NT2/D1 (cell line): ENCODE measurements around the gene MAPK10.
A peak's percentile ranks its signal among the peaks of the same experiment; 100 is the strongest.
"Not testable (repeated sequence)": the region's sequence is repeated elsewhere in the genome, so short reads cannot be mapped to it uniquely, and the experiment has no call there.

Experiments used
- DNase-seq: peaks from one replicate; pipeline ENCODE4 v3.0.0-alpha.2; 2011; ENCODE audit warnings: low read depth, low spot score
- H3K27me3 ChIP-seq: 2 replicates; pipeline ENCODE4 v1.6.0; 2011; ENCODE audit warnings: mild to moderate bottlenecking; ENCODE audit not compliant: insufficient read length, insufficient read depth
- H3K36me3 ChIP-seq: 2 replicates; pipeline ENCODE4 v1.6.1; 2011; ENCODE audit warnings: mild to moderate bottlenecking, low read length, mixed read lengths; ENCODE audit not compliant: insufficient read depth, insufficient read length
- H3K4me1 ChIP-seq: 2 replicates; pipeline ENCODE4 v1.5.1; 2011; ENCODE audit not compliant: insufficient read depth, insufficient read length
- H3K4me3 ChIP-seq: 2 replicates; pipeline ENCODE4 v1.5.1; 2011; ENCODE audit warnings: low read depth; ENCODE audit not compliant: insufficient read length
- H3K9ac ChIP-seq: 2 replicates; pipeline ENCODE4 v1.6.0; 2011; ENCODE audit warnings: low read depth; ENCODE audit not compliant: insufficient read length
- H3K9me3 ChIP-seq: 2 replicates; pipeline ENCODE4 v1.5.1; 2011; ENCODE audit warnings: mild to moderate bottlenecking, low read length; ENCODE audit not compliant: insufficient read depth
- SUZ12 ChIP-seq: IDR thresholded peaks from 2 replicates; pipeline ENCODE4 v1.6.1; 2011; ENCODE audit not compliant: insufficient read length, insufficient read depth; ENCODE audit errors: extremely low read depth
- YY1 ChIP-seq: IDR thresholded peaks from 2 replicates; pipeline ENCODE4 v1.6.1; 2011; ENCODE audit not compliant: insufficient read length, insufficient read depth
- ZNF274 ChIP-seq: IDR thresholded peaks from 2 replicates; pipeline ENCODE4 v1.6.1; 2011; ENCODE audit warnings: mild to moderate bottlenecking, low read depth, low read length

MAPK10 gene

GRCh38 chr4:86338989-86339388 lies 20.9 kb downstream of the MAPK10 start:
- Histone ChIP-seq H3K36me3 (no peaks in the 10 kb centered on the region), H3K9me3 (no peaks in the 10 kb centered on the region; the same call in 1 of the 2 replicates), H3K9ac (no peak overlapping the region), H3K4me1 (no peaks in the 10 kb centered on the region), H3K27me3 (no peaks in the 10 kb centered on the region), H3K4me3 (no peak overlapping the region)
- TF ChIP-seq SUZ12 (no peak), YY1 (no peak), ZNF274 (no peak)
- DNase-seq: peak; percentile 3

- DNase-seq: no peak
- Histone ChIP-seq H3K4me1 (no peaks in the 10 kb centered on the region), H3K9me3 (no peaks in the 10 kb centered on the region; the same call in 1 of the 2 replicates), H3K36me3 (no peaks in the 10 kb centered on the region), H3K4me3 (no peak overlapping the region), H3K27me3 (no peaks in the 10 kb centered on the region), H3K9ac (no peak overlapping the region)
- TF ChIP-seq SUZ12 (no peak), YY1 (no peak), ZNF274 (no peak)
Measured at GRCh38 chr4:86338521-86338920, 21.3 kb downstream of the MAPK10 start.

GRCh38 chr4:86334020-86334750 lies 25.7 kb downstream of the MAPK10 start:
- H3K4me1 ChIP-seq: no peaks in the 10 kb centered on the region
- H3K27me3 ChIP-seq: no peaks in the 10 kb centered on the region
- H3K36me3 ChIP-seq: no peaks in the 10 kb centered on the region
- no peak overlapping the region for H3K4me3 ChIP-seq
- H3K9ac ChIP-seq: no peak overlapping the region
- DNase-seq: no peak
- no peaks in the 10 kb centered on the region for H3K9me3 ChIP-seq
- TF ChIP-seq ZNF274 (no peak), SUZ12 (no peak), YY1 (no peak)

- H3K36me3 ChIP-seq: no peaks in the 10 kb centered on the region
- no peaks in the 10 kb centered on the region for H3K27me3 ChIP-seq
- TF ChIP-seq YY1 (no peak), ZNF274 (no peak), SUZ12 (no peak)
- H3K9me3 ChIP-seq: no peaks in the 10 kb centered on the region
- H3K4me3 ChIP-seq: no peak overlapping the region
- no peak for DNase-seq
- no peak overlapping the region for H3K9ac ChIP-seq
- no peaks in the 10 kb centered on the region for H3K4me1 ChIP-seq
Measured at GRCh38 chr4:86333236-86333635, 26.6 kb downstream of the MAPK10 start.

- Histone ChIP-seq H3K9ac (no peak overlapping the region), H3K4me3 (no peak overlapping the region), H3K27me3 (no peaks in the 10 kb centered on the region), H3K36me3 (no peaks in the 10 kb centered on the region), H3K9me3 (no peaks in the 10 kb centered on the region), H3K4me1 (no peaks in the 10 kb centered on the region)
- no peak for DNase-seq
- TF ChIP-seq YY1: no peak
- no peak for TF ChIP-seq ZNF274
- TF ChIP-seq SUZ12: no peak
Measured at GRCh38 chr4:86330961-86331742, 28.7 kb downstream of the MAPK10 start.

- not testable (repeated sequence) for H3K9me3 ChIP-seq, H3K4me3 ChIP-seq, H3K36me3 ChIP-seq, DNase-seq, H3K27me3 ChIP-seq, H3K4me1 ChIP-seq, H3K9ac ChIP-seq
Measured at GRCh38 chr4:86330411-86330810, 29.4 kb downstream of the MAPK10 start.

GRCh38 chr4:86329431-86329830 lies 30.4 kb downstream of the MAPK10 start:
- H3K9me3 ChIP-seq: no peaks in the 10 kb centered on the region
- no peak overlapping the region for H3K9ac ChIP-seq
- TF ChIP-seq ZNF274: no peak
- no peak for TF ChIP-seq SUZ12
- TF ChIP-seq YY1: no peak
- H3K4me1 ChIP-seq: no peaks in the 10 kb centered on the region
- no peak overlapping the region for H3K4me3 ChIP-seq
- no peak for DNase-seq
- no peaks in the 10 kb centered on the region for H3K27me3 ChIP-seq
- H3K36me3 ChIP-seq: no peaks in the 10 kb centered on the region
